ENCODE results near the gene CFAP221. TPM values are rescaled to one million over a fixed set of nuclear protein-coding genes. Genes with fewer than 3 reads are reported as not detected.

CFAP221 gene
- total RNA-seq, 4 donors from 2014 or later = 0.48 TPM; not detected in 3

DNA sequence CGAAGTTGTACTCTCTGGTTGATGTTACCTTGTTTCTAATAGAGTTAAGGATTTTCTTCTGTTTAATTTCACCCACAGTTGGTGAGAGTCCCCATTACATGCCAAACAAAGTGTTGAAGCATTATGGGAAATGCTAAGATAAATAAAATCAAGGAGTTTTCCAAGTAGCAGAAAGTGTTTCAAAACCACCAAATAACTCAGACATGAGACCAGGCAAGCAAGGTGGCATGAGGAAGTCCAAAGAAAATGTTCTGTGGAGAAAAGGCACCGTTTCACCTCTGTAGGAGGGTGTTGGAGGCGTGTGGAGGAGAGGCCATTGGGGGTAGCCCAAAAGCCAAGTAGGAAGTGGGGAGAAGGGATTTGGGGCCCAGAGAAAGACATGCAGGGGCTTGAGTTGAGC is 8.7 kb downstream of the CFAP221 start:
- H3K4me3 ChIP-seq = no peak overlapping the region
- H3K36me3 ChIP-seq = no peaks in the 10 kb centered on the region
- no peaks in the 10 kb centered on the region for H3K9me3 ChIP-seq
- no peaks in the 10 kb centered on the region for H3K27me3 ChIP-seq
- H3K4me1 ChIP-seq = no peaks in the 10 kb centered on the region
- no peak for DNase-seq (ENCODE audit: low spot score in 2 of 2)
- TF ChIP-seq POLR2A (IDR thresholded peaks at IDR 0.05) (no peak), EP300 (IDR thresholded peaks at IDR 0.05) (no peak), POLR2AphosphoS5 (IDR thresholded peaks at IDR 0.05) (no peak)
- TF ChIP-seq, protein P1, sequence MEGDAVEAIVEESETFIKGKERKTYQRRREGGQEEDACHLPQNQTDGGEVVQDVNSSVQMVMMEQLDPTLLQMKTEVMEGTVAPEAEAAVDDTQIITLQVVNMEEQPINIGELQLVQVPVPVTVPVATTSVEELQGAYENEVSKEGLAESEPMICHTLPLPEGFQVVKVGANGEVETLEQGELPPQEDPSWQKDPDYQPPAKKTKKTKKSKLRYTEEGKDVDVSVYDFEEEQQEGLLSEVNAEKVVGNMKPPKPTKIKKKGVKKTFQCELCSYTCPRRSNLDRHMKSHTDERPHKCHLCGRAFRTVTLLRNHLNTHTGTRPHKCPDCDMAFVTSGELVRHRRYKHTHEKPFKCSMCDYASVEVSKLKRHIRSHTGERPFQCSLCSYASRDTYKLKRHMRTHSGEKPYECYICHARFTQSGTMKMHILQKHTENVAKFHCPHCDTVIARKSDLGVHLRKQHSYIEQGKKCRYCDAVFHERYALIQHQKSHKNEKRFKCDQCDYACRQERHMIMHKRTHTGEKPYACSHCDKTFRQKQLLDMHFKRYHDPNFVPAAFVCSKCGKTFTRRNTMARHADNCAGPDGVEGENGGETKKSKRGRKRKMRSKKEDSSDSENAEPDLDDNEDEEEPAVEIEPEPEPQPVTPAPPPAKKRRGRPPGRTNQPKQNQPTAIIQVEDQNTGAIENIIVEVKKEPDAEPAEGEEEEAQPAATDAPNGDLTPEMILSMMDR (IDR thresholded peaks at IDR 0.05) = no peak
- WGBS = 88% methylated on average over 3 of the region's 3 CpGs
- H3K27ac ChIP-seq = no peak overlapping the region

DNA sequence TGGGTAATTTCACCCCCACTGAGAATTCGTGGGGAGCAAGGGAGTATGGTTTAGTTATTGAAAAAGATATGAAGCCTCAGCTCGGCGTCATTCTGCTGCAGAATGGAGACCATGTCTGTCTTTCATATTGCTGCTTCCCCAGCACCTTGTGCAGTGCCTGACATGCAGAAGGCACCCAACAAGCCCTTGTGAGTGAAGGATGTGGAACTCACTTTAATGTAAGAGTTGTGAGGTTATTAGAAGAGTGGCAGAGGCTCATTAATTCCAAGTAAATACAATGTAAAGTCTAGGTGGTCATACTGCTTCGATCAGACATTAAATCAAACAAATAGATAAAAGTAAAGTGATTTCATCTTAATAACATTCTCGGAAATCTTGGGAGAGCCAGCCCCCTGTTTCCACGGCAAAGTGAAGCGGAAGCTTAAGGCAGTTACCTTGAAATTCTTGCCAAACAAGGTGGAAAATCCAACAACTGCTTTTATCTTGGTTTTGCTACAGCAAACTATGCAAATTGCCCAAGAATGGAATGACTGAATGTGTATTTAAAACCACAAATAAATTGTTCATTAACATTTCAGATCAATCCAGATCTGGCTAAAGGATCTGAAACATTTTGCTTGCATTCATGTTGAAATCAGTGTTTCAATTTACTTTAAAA is 9.6 kb downstream of the CFAP221 start:
- 75% methylated on average over 7 of the region's 7 CpGs for WGBS
- Histone ChIP-seq H3K36me3 (no peaks in the 10 kb centered on the region), H3K4me1 (no peaks in the 10 kb centered on the region), H3K27me3 (no peaks in the 10 kb centered on the region), H3K27ac (no peak overlapping the region), H3K9me3 (no peaks in the 10 kb centered on the region), H3K4me3 (no peak overlapping the region)
- DNase-seq (ENCODE audit: low spot score in 2 of 2) = no peak
- TF ChIP-seq, protein P1 (IDR thresholded peaks at IDR 0.05) = no peak
- TF ChIP-seq POLR2A (IDR thresholded peaks at IDR 0.05) (no peak), POLR2AphosphoS5 (IDR thresholded peaks at IDR 0.05) (no peak), EP300 (IDR thresholded peaks at IDR 0.05) (no peak)

DNA sequence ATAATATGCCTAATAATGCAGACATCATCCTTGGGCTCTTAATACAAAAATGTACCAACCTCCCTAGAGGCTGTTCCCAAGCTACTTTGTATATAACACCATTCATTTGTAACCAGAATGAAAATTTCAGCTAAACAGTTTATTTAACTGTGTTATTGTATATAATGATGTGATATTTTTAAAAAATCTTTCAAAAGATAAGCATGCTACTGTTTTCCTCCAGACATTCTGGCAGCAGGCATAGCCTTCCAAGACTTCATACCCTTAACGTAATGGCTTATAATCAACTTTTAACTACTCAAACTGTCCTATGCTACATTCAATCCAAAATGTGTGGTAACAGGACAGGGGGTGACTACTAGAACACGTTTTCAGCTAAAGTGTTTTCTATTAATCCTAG is 21.2 kb downstream of the CFAP221 start:
- Histone ChIP-seq H3K27me3 (no peaks in the 10 kb centered on the region), H3K4me3 (no peak overlapping the region), H3K27ac (no peak overlapping the region), H3K9me3 (no peaks in the 10 kb centered on the region), H3K4me1 (no peaks in the 10 kb centered on the region), H3K36me3 (no peaks in the 10 kb centered on the region)
- no peak for DNase-seq (ENCODE audit: low spot score in 2 of 2)
- 65% methylated on average over 2 of the region's 2 CpGs for WGBS
- TF ChIP-seq POLR2A (IDR thresholded peaks at IDR 0.05) (no peak), EP300 (IDR thresholded peaks at IDR 0.05) (no peak), POLR2AphosphoS5 (IDR thresholded peaks at IDR 0.05) (no peak)
- TF ChIP-seq, protein P1 (IDR thresholded peaks at IDR 0.05) = no peak

DNA sequence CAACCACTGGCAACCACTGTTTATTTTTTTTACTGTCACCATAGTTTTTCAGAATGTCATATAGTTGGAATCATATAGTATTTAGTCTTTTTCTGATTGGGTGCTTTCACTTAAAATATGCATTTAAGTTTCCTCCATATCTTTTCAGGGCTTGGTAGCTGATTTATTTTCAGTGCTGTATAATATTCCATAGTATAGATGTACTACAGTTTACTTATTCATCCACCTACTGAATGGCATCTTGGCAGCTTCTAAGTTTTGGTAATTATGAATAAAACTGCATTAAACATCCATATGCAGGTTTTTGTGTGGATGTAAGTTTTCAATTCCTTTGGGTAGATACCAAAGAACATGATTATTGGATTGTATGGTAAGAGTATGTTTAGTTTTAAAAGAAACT is 23.0 kb downstream of the CFAP221 start:
- Histone ChIP-seq H3K27me3 (no peaks in the 10 kb centered on the region), H3K9me3 (no peaks in the 10 kb centered on the region), H3K4me1 (no peaks in the 10 kb centered on the region), H3K36me3 (no peaks in the 10 kb centered on the region), H3K4me3 (no peak overlapping the region), H3K27ac (no peak overlapping the region)
- TF ChIP-seq POLR2A (IDR thresholded peaks at IDR 0.05) (no peak), EP300 (IDR thresholded peaks at IDR 0.05) (no peak), POLR2AphosphoS5 (IDR thresholded peaks at IDR 0.05) (no peak)
- TF ChIP-seq, protein P1 (IDR thresholded peaks at IDR 0.05) = no peak
- DNase-seq (ENCODE audit: low spot score in 2 of 2) = no peak

DNA sequence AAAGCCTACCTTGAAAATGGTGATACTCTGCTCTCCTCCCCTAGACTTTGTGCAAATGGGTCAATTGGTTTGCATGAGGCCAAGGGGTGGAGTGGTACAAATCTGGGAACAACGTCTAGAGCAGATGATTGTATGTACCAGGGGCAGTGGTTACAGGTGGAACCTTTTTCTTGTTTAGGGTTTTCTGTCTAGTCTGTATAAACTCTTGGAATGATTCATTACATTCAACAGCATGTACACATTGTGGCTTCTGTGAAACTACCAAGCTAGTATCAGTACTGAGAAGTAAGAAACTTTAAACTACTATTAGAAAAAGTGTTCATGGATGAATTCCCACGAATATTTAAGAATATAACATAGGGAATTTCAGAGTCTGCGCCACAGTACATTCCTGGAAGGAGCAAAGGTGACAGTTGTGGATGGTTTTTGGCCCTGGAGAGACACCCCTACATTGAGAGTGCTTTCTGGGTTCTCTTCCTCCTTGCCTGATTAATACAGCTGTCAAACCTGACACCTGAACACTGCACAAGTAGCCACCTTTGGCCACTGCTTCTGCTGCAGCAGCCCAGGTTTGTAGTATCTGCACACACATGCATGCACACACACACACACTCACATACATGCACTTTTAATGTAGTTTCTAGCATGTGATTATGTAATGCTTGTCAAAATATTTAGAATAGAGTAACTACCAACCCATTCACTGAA is 30.0 kb downstream of the CFAP221 start:
- H3K4me3 ChIP-seq = no peak overlapping the region
- peaks cover 6% of the 10 kb centered on the region for H3K9me3 ChIP-seq
- H3K4me1 ChIP-seq = no peaks in the 10 kb centered on the region
- H3K27ac ChIP-seq = no peak overlapping the region
- no peaks in the 10 kb centered on the region for H3K36me3 ChIP-seq
- WGBS = 72% methylated on average over 3 of the region's 3 CpGs
- H3K27me3 ChIP-seq = no peaks in the 10 kb centered on the region
- TF ChIP-seq, protein P1 (IDR thresholded peaks at IDR 0.05) = no peak
- TF ChIP-seq EP300 (IDR thresholded peaks at IDR 0.05) (no peak), POLR2AphosphoS5 (IDR thresholded peaks at IDR 0.05) (no peak)
- no peak for DNase-seq (ENCODE audit: low spot score in 2 of 2)
